SK-N-SH (cell line): ENCODE data around the gene SEPTIN7. TPM values are rescaled to one million over a fixed set of nuclear protein-coding genes. Genes with fewer than 3 reads are reported as not detected.

Source experiments
- CTCF ChIA-PET: fragments of 300-600, 350-600 bp; formaldehyde crosslinking; extraction: SDS; loops from one replicate; lab custom pipeline; 2021; lab: Yijun Ruan, JAX
- POLR2A ChIA-PET: fragments of 350-600 bp; sonication (Branson Sonifier 250); formaldehyde crosslinking; extraction: SDS; loops from one replicate; lab custom pipeline; 2020; ENCODE audit warnings: antibody characterized with exemption, inconsistent platforms; lab: Yijun Ruan, JAX
- DNase-seq: peaks from one replicate; pipeline ENCODE4 v3.0.0; 2012
- H2AFZ ChIP-seq: fragments of 200-600 bp; sonication (generic); 2 replicates; pipeline ENCODE4 v1.8.1; 2016; ENCODE audit warnings: antibody characterized with exemption, mild to moderate bottlenecking, low read depth
- H3F3A ChIP-seq: fragments of 200-600 bp; sonication (generic); replicated peaks from 2 replicates; pipeline ENCODE3; 2016; ENCODE audit warnings: antibody characterized with exemption, mild to moderate bottlenecking; ENCODE audit not compliant: insufficient read depth
- H3K27ac ChIP-seq, 2 experiments: fragments of 200-500 bp in 1 of 2; fragments of 200-600 bp in 1 of 2; sonication (Bioruptor generic) in 1 of 2; sonication (generic), shearing (Covaris generic) in 1 of 2; 2 replicates each; pipeline versions ENCODE4 v1.5.1 to v1.6.1; 2014 to 2016; ENCODE audit warnings: low read depth in 2 of 2, inconsistent platforms in 1 of 2, low read length in 1 of 2, mild to moderate bottlenecking in 1 of 2, mixed read lengths in 1 of 2
- H3K27me3 ChIP-seq: fragments of 200-600 bp; sonication (generic), shearing (Covaris generic); 2 replicates; pipeline ENCODE4 v1.6.1; 2016; ENCODE audit warnings: mixed run types; ENCODE audit not compliant: insufficient read depth
- H3K36me3 ChIP-seq, 2 experiments: fragments of 200-500 bp in 1 of 2; fragments of 200-600 bp in 1 of 2; sonication (Bioruptor generic) in 1 of 2; sonication (generic) in 1 of 2; replicated peaks in 1 of 2; 2 replicates each; pipeline versions ENCODE3 to v1.5.1; 2014 to 2016; ENCODE audit warnings: low read length in 1 of 2, mild to moderate bottlenecking in 1 of 2; ENCODE audit not compliant: insufficient read depth in 2 of 2, control insufficient read depth in 1 of 2
- H3K4me1 ChIP-seq, 2 experiments: fragments of 200-500 bp in 1 of 2; fragments of 200-600 bp in 1 of 2; sonication (Bioruptor generic) in 1 of 2; sonication (generic), shearing (Covaris generic) in 1 of 2; 2 replicates each; pipeline versions ENCODE4 v1.5.1 to v1.6.1; 2014 to 2016; ENCODE audit warnings: low read depth in 1 of 2, low read length in 1 of 2, mixed run types in 1 of 2; ENCODE audit not compliant: insufficient read depth in 2 of 2, control insufficient read depth in 1 of 2
- H3K4me2 ChIP-seq: fragments of 200-600 bp; sonication (generic), shearing (Covaris generic); 2 replicates; pipeline ENCODE4 v1.6.1; 2017; ENCODE audit warnings: mixed run types
- H3K4me3 ChIP-seq, 2 experiments: fragments of 200-500 bp in 1 of 2; fragments of 200-600 bp in 1 of 2; sonication (Bioruptor generic) in 1 of 2; sonication (generic), shearing (Covaris generic) in 1 of 2; 2 replicates each; pipeline versions ENCODE4 v1.5.1 to v1.8.1; 2014 to 2016; ENCODE audit warnings: low read depth in 2 of 2, inconsistent platforms in 1 of 2, low read length in 1 of 2, mild to moderate bottlenecking in 1 of 2, mixed read lengths in 1 of 2, moderate library complexity in 1 of 2
- H3K79me2 ChIP-seq: fragments of 200-600 bp; sonication (generic); 2 replicates; pipeline ENCODE4 v1.8.1; 2017; ENCODE audit warnings: mild to moderate bottlenecking; ENCODE audit not compliant: insufficient read depth
- H3K9ac ChIP-seq: fragments of 200-600 bp; sonication (generic); 2 replicates; pipeline ENCODE4 v1.6.1; 2017; ENCODE audit warnings: mixed run types
- H3K9me2 ChIP-seq: fragments of 200-600 bp; sonication (generic); 2 replicates; pipeline ENCODE4 v1.6.1; 2017; ENCODE audit warnings: mixed run types
- H3K9me3 ChIP-seq: fragments of 200-600 bp; sonication (generic); 2 replicates; pipeline ENCODE4 v1.6.1; 2017; ENCODE audit warnings: mixed run types, mild to moderate bottlenecking, moderate library complexity
- H4K20me1 ChIP-seq: fragments of 200-600 bp; sonication (generic); 2 replicates; pipeline ENCODE4 v1.6.1; 2017; ENCODE audit warnings: mild to moderate bottlenecking, mixed run types; ENCODE audit not compliant: insufficient read depth
- CHD2 ChIP-seq: fragments of 150-350 bp; IDR thresholded peaks from 2 replicates; pipeline ENCODE4 v1.6.1; 2018; ENCODE audit warnings: low read length; ENCODE audit not compliant: partially characterized antibody
- CTCF ChIP-seq: fragments of 200-600 bp; sonication (generic); IDR thresholded peaks from 2 replicates; pipeline ENCODE4 v1.6.1; 2017; ENCODE audit warnings: antibody characterized with exemption, mild to moderate bottlenecking, moderate library complexity
- ELF1 ChIP-seq: IDR thresholded peaks from 2 replicates; pipeline ENCODE4 v1.4.0; 2012
- EP300 ChIP-seq, 2 experiments: IDR thresholded peaks; 2 replicates each; pipeline versions ENCODE4 v1.4.0 to v1.6.1; 2012; ENCODE audit warnings: borderline replicate concordance in 1 of 2, low read depth in 1 of 2, low read length in 1 of 2
- EZH2phosphoT487 ChIP-seq: fragments of 200-600 bp; sonication (generic); IDR thresholded peaks from 2 replicates; pipeline ENCODE4 v1.6.1; 2017; ENCODE audit warnings: low read depth, mixed run types, mild to moderate bottlenecking, antibody characterized with exemption, moderate library complexity, borderline replicate concordance
- IRF3 ChIP-seq: fragments of 150-350 bp; IDR thresholded peaks from 2 replicates; pipeline ENCODE4 v1.6.1; 2016; ENCODE audit warnings: mild to moderate bottlenecking, low read depth, low read length
- MAX ChIP-seq: IDR thresholded peaks from 2 replicates; pipeline ENCODE4 v1.4.0; 2012; ENCODE audit warnings: low read depth
- MEF2A ChIP-seq: IDR thresholded peaks from 2 replicates; pipeline ENCODE4 v1.4.0; 2012; ENCODE audit warnings: low read depth, borderline replicate concordance
- NRF1 ChIP-seq: IDR thresholded peaks from 2 replicates; pipeline ENCODE4 v1.6.1; 2012; ENCODE audit warnings: low read depth, mild to moderate bottlenecking, low read length
- PBX3 ChIP-seq: IDR thresholded peaks from 2 replicates; pipeline ENCODE4; 2012
- POLR2AphosphoS5 ChIP-seq: IDR thresholded peaks from 2 replicates; pipeline ENCODE4 v1.6.1; 2012; ENCODE audit warnings: low read depth, low read length
- RAD21 ChIP-seq: IDR thresholded peaks from 2 replicates; pipeline ENCODE4 v1.6.1; 2012; ENCODE audit warnings: mild to moderate bottlenecking, low read length
- RCOR1 ChIP-seq: fragments of 150-350 bp; IDR thresholded peaks from 2 replicates; pipeline ENCODE4 v1.6.1; 2017; ENCODE audit warnings: antibody characterized with exemption, low read length
- RFX5 ChIP-seq: IDR thresholded peaks from 2 replicates; pipeline ENCODE4 v1.6.1; 2012; ENCODE audit warnings: mild to moderate bottlenecking, improper control_type of control experiment, low read length
- RXRA ChIP-seq: IDR thresholded peaks from 2 replicates; pipeline ENCODE4 v1.4.0; 2012; ENCODE audit warnings: low read depth, mild to moderate bottlenecking, borderline replicate concordance
- SMC3 ChIP-seq: IDR thresholded peaks from 2 replicates; pipeline ENCODE4 v1.6.1; 2012; ENCODE audit warnings: low read depth, low read length, improper control_type of control experiment
- TAF1 ChIP-seq: IDR thresholded peaks from 2 replicates; pipeline ENCODE4 v1.6.1; 2012; ENCODE audit warnings: low read depth, mild to moderate bottlenecking, low read length, moderate library complexity, borderline replicate concordance
- TEAD4 ChIP-seq: IDR thresholded peaks from 2 replicates; pipeline ENCODE4 v1.4.0; 2012; ENCODE audit warnings: mild to moderate bottlenecking, borderline replicate concordance; ENCODE audit not compliant: insufficient read depth
- YY1 ChIP-seq: IDR thresholded peaks from 2 replicates; pipeline ENCODE4 v1.4.0; 2012; ENCODE audit warnings: low read depth, mild to moderate bottlenecking
- ZBTB33 ChIP-seq: IDR thresholded peaks from 2 replicates; pipeline ENCODE4 v1.4.0; 2012; ENCODE audit warnings: low read depth, borderline replicate concordance
- polyA plus RNA-seq, 3 experiments: library from polyadenylated mRNA; depleted of rRNA; stranded (reverse); fragments of >200 nt; gene quantifications; 2 replicates each; pipeline ENCODE4 v1.2.3, GENCODE V29; 2012

SEPTIN7 gene
- polyA plus RNA-seq, 1 of the 3 experiments (the other 2 are of a cell fraction) = 119 TPM

GRCh38 chr7:35849954-35850353 lies 49.1 kb downstream of the SEPTIN7 start:
- peaks cover 0 to 3% of the 10 kb centered on the region in 2 experiments; a peak in 3 of 4 replicates for H3K4me1 ChIP-seq
- peaks cover 82% of the 10 kb centered on the region for H4K20me1 ChIP-seq
- no peaks in the 10 kb centered on the region for H3K9me3 ChIP-seq
- no peak overlapping the region for H2AFZ ChIP-seq
- TF ChIP-seq TEAD4 (no peak), EZH2phosphoT487 (no peak), RAD21 (no peak), CHD2 (no peak), EP300 (IDR thresholded peaks at IDR 0.05; ENCODE audit: borderline replicate concordance in 1 of 2, low read depth in 1 of 2, low read length in 1 of 2) (no peak), RXRA (no peak), CTCF (no peak), ELF1 (no peak), YY1 (no peak), PBX3 (no peak), MAX (no peak), ZBTB33 (no peak), TAF1 (no peak), NRF1 (no peak), IRF3 (no peak), RCOR1 (no peak), SMC3 (no peak), RFX5 (no peak), POLR2AphosphoS5 (no peak), MEF2A (no peak)
- ChIA-PET CTCF (interaction anchor here (0.9 to 1.0 kb wide), 2 partner anchors 11 to 140 kb away, joined by 3 to 4 read pairs; no protein-coding TSS in a partner anchor), POLR2A (no interaction called here)
- no peaks in the 10 kb centered on the region for H3K9me2 ChIP-seq
- H3K4me2 ChIP-seq = no peak overlapping the region
- H3K4me3 ChIP-seq = no peak overlapping the region
- DNase-seq = no peak
- H3K36me3 ChIP-seq = peaks cover 44 to 54% of the 10 kb centered on the region in 2 experiments
- peaks cover 97% of the 10 kb centered on the region for H3K79me2 ChIP-seq
- H3F3A ChIP-seq = peaks cover 10% of the 10 kb centered on the region
- H3K27ac ChIP-seq = no peak overlapping the region
- no peaks in the 10 kb centered on the region for H3K27me3 ChIP-seq
- no peak overlapping the region for H3K9ac ChIP-seq

Other genes starting within 250 kb of the SEPTIN7 start
- 39.2 and 48.3 TPM in 2 replicates for gene HERPUD2, start 105.9 kb upstream of the SEPTIN7 start, polyA plus RNA-seq (2012; rRNA removed)